ENCODE measurements around the gene SPON1. TPM values are rescaled to one million over a fixed set of nuclear protein-coding genes. Genes with fewer than 3 reads are reported as not detected.

Gene SPON1
- total RNA-seq, 1 donor, result 0.72 TPM

- Histone ChIP-seq H3K4me2 (ENCODE audit: insufficient read depth, low read length) (no peak overlapping the region), H3K4me3 (ENCODE audit: insufficient read depth, low read length) (no peak overlapping the region)
Measured at GRCh38 chr11:14065141-14065540, 102.6 kb downstream of the SPON1 start.

DNA sequence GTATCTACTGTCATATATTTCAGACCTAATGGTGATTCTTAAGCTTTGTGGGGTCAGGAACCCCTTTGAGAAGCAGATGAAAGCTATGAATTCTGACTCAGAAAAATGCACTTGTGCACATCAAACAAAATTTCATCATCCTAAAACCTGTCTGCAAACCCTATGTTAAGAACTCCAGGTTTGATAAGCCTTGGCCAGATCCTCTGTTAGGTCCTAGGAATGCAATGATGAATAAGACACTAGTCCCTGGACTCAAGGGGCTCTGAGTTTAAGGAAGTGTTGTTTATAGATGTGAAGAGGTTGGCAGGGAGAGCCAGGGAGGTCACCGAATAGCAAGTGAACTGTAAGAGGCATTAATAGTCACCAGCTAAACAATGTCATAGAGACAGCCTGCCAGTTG is 103.2 kb downstream of the SPON1 start:
- H4K20me1 ChIP-seq (ENCODE audit: insufficient read depth, low read length), result no peaks in the 10 kb centered on the region
- H3K79me2 ChIP-seq (ENCODE audit: insufficient read depth, low read length), result no peaks in the 10 kb centered on the region
- no peaks in the 10 kb centered on the region for H3K36me3 ChIP-seq (ENCODE audit: insufficient read depth, low read length)
- no peak overlapping the region for H3K4me3 ChIP-seq (ENCODE audit: insufficient read depth, low read length)
- TF ChIP-seq, protein P1, sequence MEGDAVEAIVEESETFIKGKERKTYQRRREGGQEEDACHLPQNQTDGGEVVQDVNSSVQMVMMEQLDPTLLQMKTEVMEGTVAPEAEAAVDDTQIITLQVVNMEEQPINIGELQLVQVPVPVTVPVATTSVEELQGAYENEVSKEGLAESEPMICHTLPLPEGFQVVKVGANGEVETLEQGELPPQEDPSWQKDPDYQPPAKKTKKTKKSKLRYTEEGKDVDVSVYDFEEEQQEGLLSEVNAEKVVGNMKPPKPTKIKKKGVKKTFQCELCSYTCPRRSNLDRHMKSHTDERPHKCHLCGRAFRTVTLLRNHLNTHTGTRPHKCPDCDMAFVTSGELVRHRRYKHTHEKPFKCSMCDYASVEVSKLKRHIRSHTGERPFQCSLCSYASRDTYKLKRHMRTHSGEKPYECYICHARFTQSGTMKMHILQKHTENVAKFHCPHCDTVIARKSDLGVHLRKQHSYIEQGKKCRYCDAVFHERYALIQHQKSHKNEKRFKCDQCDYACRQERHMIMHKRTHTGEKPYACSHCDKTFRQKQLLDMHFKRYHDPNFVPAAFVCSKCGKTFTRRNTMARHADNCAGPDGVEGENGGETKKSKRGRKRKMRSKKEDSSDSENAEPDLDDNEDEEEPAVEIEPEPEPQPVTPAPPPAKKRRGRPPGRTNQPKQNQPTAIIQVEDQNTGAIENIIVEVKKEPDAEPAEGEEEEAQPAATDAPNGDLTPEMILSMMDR (IDR thresholded peaks at IDR 0.05; ENCODE audit: extremely low read depth, low read depth, low read length), result no peak
- H3K27ac ChIP-seq (ENCODE audit: low read depth, low read length), result no peak overlapping the region
- no peak for DNase-seq (ENCODE audit: insufficient read length, low spot score, missing footprints)
- H2AFZ ChIP-seq (ENCODE audit: low read length), result no peak overlapping the region
- H3K4me2 ChIP-seq (ENCODE audit: insufficient read depth, low read length), result no peak overlapping the region
- H3K4me1 ChIP-seq (ENCODE audit: insufficient read depth, low read length), result no peaks in the 10 kb centered on the region
- H3K9me3 ChIP-seq (ENCODE audit: low read depth, low read length), result no peaks in the 10 kb centered on the region
- H3K27me3 ChIP-seq (ENCODE audit: insufficient read depth, low read length), result no peaks in the 10 kb centered on the region

More at GRCh38 chr11:14065141-14065540, 102.6 kb downstream of the SPON1 start:
- Histone ChIP-seq H3K27me3 (ENCODE audit: insufficient read depth, low read length) (no peaks in the 10 kb centered on the region), H3K79me2 (ENCODE audit: insufficient read depth, low read length) (no peaks in the 10 kb centered on the region), H3K4me1 (ENCODE audit: insufficient read depth, low read length) (no peaks in the 10 kb centered on the region), H3K9me3 (ENCODE audit: low read depth, low read length) (no peaks in the 10 kb centered on the region), H4K20me1 (ENCODE audit: insufficient read depth, low read length) (no peaks in the 10 kb centered on the region), H3K27ac (ENCODE audit: low read depth, low read length) (no peak overlapping the region), H2AFZ (ENCODE audit: low read length) (peak overlapping the region; percentile 38), H3K36me3 (ENCODE audit: insufficient read depth, low read length) (no peaks in the 10 kb centered on the region)
- TF ChIP-seq, protein P1 (IDR thresholded peaks at IDR 0.05; ENCODE audit: extremely low read depth, low read depth, low read length), result no peak
- DNase-seq (ENCODE audit: insufficient read length, low spot score, missing footprints), result no peak

- H4K20me1 ChIP-seq (ENCODE audit: insufficient read depth, low read length), result no peaks in the 10 kb centered on the region
- H2AFZ ChIP-seq (ENCODE audit: low read length), result no peak overlapping the region
- no peaks in the 10 kb centered on the region for H3K9me3 ChIP-seq (ENCODE audit: low read depth, low read length)
- no peak for DNase-seq (ENCODE audit: insufficient read length, low spot score, missing footprints)
- no peaks in the 10 kb centered on the region for H3K79me2 ChIP-seq (ENCODE audit: insufficient read depth, low read length)
- no peaks in the 10 kb centered on the region for H3K36me3 ChIP-seq (ENCODE audit: insufficient read depth, low read length)
- no peak overlapping the region for H3K4me3 ChIP-seq (ENCODE audit: insufficient read depth, low read length)
- no peak overlapping the region for H3K4me2 ChIP-seq (ENCODE audit: insufficient read depth, low read length)
- no peaks in the 10 kb centered on the region for H3K27me3 ChIP-seq (ENCODE audit: insufficient read depth, low read length)
- TF ChIP-seq, protein P1 (IDR thresholded peaks at IDR 0.05; ENCODE audit: extremely low read depth, low read depth, low read length), result no peak
- no peak overlapping the region for H3K27ac ChIP-seq (ENCODE audit: low read depth, low read length)
- H3K4me1 ChIP-seq (ENCODE audit: insufficient read depth, low read length), result no peaks in the 10 kb centered on the region
Measured at GRCh38 chr11:14067686-14068085, 105.2 kb downstream of the SPON1 start.

GRCh38 chr11:14070896-14071295 is 108.4 kb downstream of the SPON1 start:
- Histone ChIP-seq H3K4me1 (ENCODE audit: insufficient read depth, low read length) (no peaks in the 10 kb centered on the region), H3K4me3 (ENCODE audit: insufficient read depth, low read length) (no peak overlapping the region), H2AFZ (ENCODE audit: low read length) (no peak overlapping the region), H3K27me3 (ENCODE audit: insufficient read depth, low read length) (no peaks in the 10 kb centered on the region), H3K9me3 (ENCODE audit: low read depth, low read length) (no peaks in the 10 kb centered on the region), H3K4me2 (ENCODE audit: insufficient read depth, low read length) (no peak overlapping the region), H3K27ac (ENCODE audit: low read depth, low read length) (no peak overlapping the region), H4K20me1 (ENCODE audit: insufficient read depth, low read length) (no peaks in the 10 kb centered on the region), H3K79me2 (ENCODE audit: insufficient read depth, low read length) (no peaks in the 10 kb centered on the region), H3K36me3 (ENCODE audit: insufficient read depth, low read length) (no peaks in the 10 kb centered on the region)
- DNase-seq (ENCODE audit: insufficient read length, low spot score, missing footprints), result no peak
- TF ChIP-seq, protein P1 (IDR thresholded peaks at IDR 0.05; ENCODE audit: extremely low read depth, low read depth, low read length), result no peak
